T-helper 1 cell treated with Interleukin-12 subunit alpha and Interleukin-12 subunit beta and Interleukin-4 antibody, amounts not matched to agents 30 ng/mL and 1 ng/mL, for 36 hours (primary cell): Measurements from ENCODE around the gene DOCK4. TPM values are rescaled to one million over a fixed set of nuclear protein-coding genes. Genes with fewer than 3 reads are reported as not detected.

Experiments
- intact Hi-C: fragments of 100-400 bp; cut with micrococcal nuclease; formaldehyde crosslinking; loops from one replicate; pipeline ENCODE4 v1.15.1; 2024
- total RNA-seq: library from RNA; stranded (reverse); gene quantifications from 2 replicates; pipeline ENCODE4 v1.2.3, GENCODE V29; 2022

Gene DOCK4
- total RNA-seq, 1 donor from 2014 or later: 0.27 TPM

- intact Hi-C loops: no loop called here
These were observed 124.4 kb downstream of the DOCK4 start for GRCh38 chr7:112081778-112082177.

- intact Hi-C loops: no loop called here
These were observed 125.2 kb downstream of the DOCK4 start for GRCh38 chr7:112080978-112081377.

DNA sequence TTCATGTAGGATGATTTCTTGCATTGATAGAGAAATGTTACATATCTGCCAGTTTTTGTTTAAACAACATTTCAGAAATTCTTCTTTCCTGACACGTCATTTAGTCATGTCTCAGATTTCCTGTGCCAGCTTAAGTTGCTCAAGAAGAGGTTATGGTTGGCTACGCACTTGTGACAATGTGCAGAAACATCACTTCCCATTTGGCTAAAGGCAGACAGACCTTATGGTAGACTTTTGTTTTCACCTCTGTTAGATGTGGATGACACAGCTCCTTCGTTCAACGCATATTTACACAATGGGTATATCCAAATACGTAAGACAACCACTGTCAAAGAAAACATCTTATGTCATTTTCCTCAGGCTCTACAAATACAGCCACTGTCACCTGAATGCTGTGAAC is 125.8 kb downstream of the DOCK4 start:
- intact Hi-C loops: no loop called here

DNA sequence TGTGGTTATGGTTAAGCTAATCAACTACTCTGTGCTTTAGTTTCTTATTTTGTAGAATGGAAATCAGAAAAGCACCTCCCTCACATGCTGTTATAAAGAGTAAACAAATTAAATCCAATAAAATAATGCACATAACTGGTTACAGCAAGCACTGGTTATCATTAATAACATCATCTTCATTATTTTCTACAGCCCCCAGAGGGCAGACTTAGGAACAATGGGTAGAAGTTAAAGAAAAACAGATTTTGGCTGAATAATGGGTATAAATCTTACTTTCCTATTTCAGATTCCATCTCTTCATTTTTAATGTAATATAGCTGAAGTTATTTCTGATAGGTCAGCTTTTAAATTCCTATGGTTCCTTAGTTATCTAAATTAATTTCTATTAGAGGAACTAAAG is 126.5 kb downstream of the DOCK4 start:
- intact Hi-C loops: no loop called here

- intact Hi-C loops: no loop called here
These were observed 127.1 kb downstream of the DOCK4 start for GRCh38 chr7:112079122-112079521.

DNA sequence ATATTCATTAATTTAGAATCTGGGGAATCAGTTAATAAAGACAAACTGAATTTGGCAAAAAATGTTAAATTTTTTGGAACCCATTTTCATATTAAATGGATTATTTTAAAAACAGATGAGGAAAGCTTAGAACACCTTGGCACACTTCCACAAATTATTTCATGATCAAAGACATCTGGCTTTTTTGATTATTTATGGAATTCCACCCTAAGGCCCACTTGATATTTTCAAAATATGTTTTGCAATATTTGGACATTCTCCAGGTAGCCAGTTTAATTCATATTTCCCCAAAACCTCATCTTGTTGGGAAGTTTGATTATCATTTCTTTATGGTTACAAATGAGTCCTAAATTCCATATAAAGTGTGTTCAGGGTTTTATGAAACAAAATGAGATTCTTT is 129.9 kb downstream of the DOCK4 start:
- intact Hi-C loops: no loop called here

- intact Hi-C loops: no loop called here
These were observed 131.7 kb downstream of the DOCK4 start for GRCh38 chr7:112074464-112074863.

GRCh38 chr7:112073530-112073929 is 132.7 kb downstream of the DOCK4 start:
- intact Hi-C loops: no loop called here

GRCh38 chr7:112072541-112073245 is 133.5 kb downstream of the DOCK4 start:
- intact Hi-C loops: no loop called here

GRCh38 chr7:112071856-112072255 is 134.3 kb downstream of the DOCK4 start:
- intact Hi-C loops: no loop called here

GRCh38 chr7:112070674-112071256 is 135.4 kb downstream of the DOCK4 start:
- intact Hi-C loops: no loop called here

- intact Hi-C loops: no loop called here
These were observed 136.3 kb downstream of the DOCK4 start for GRCh38 chr7:112069879-112070321.

DNA sequence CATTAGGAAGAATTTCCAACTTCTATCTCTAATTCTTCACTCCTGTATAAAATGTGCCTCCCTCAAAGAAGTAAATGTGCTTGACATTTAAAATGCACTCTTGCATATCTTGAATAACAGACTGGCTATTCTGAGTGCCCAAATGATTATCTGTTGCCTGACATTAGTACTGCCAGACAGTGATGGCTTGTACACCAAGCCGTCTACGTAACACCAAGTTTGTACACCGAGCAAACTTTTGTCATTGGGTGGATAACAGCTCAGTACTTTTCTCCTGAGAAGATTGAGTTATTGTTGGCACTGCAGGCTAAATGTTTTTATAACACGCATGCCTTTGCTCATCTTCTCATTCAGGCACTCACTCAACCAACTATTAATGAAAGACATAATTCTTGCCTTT is 137.2 kb downstream of the DOCK4 start:
- intact Hi-C loops: no loop called here

- intact Hi-C loops: no loop called here
These were observed 138.3 kb downstream of the DOCK4 start for GRCh38 chr7:112067632-112068540.

- intact Hi-C loops: no loop called here
These were observed 139.0 kb downstream of the DOCK4 start for GRCh38 chr7:112067200-112067599.

GRCh38 chr7:112065758-112066157 is 140.4 kb downstream of the DOCK4 start:
- intact Hi-C loops: no loop called here

- intact Hi-C loops: no loop called here
These were observed 141.4 kb downstream of the DOCK4 start for GRCh38 chr7:112064627-112065385.

GRCh38 chr7:112063974-112064373 is 142.2 kb downstream of the DOCK4 start:
- intact Hi-C loops: no loop called here

GRCh38 chr7:112061051-112061450 is 145.1 kb downstream of the DOCK4 start:
- intact Hi-C loops: no loop called here

- intact Hi-C loops: no loop called here
These were observed 145.6 kb downstream of the DOCK4 start for GRCh38 chr7:112060625-112061024.

DNA sequence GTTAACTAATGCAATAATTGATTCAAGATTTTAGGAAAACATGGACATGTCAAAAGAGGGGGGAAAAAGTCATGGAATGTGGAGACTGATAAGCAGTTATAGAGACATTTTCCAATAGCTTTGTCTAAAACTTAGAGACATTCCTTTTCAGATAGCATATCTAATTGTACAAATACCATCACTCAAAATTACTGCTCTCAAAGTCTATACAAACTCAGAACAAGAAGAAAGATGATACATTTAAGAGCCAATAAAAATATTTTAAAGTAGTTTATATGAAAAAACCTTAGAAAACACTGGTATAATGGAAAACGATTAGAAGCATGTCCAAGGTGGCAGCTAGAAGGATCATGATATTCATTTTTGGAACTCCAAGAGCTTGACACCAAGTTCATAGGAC is 146.5 kb downstream of the DOCK4 start:
- intact Hi-C loops: no loop called here
